HG03025 (cell line): ENCODE measurements around the gene CAMTA1.

Experiments used
- ATAC-seq: cut with Tn5 transposase; IDR thresholded peaks from one replicate; pipeline ENCODE4 v1.9.1; 2021; ENCODE audit warnings: mild to moderate bottlenecking, moderate library complexity; ENCODE audit not compliant: unreplicated experiment, low FRiP score

CAMTA1 gene

GRCh38 chr1:7236844-7237515, 451.7 kb downstream of the CAMTA1 start:
- no peak for ATAC-seq

DNA sequence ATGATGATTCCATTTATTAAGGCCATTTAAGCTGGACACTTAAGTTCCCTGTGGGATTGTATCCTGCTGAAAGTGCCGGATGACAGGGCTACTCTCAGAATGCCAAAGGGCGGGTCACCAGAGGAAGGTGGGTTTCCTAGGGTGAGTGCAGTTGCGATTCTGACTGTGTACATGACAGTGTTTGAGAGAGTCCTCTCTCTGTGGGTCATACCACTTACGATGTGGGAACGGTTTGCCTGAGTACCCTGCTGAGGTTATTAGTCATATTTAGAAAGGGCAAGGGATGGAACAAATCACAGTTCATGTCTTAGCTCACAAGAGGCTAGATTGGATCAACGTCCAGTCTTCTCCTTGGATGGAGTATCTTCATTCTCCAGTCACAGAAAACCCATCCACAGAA, 461.9 kb downstream of the CAMTA1 start:
- no peak for ATAC-seq

GRCh38 chr1:7247791-7248548, 462.7 kb downstream of the CAMTA1 start:
- no peak for ATAC-seq

GRCh38 chr1:7248549-7249199, 463.4 kb downstream of the CAMTA1 start:
- no peak for ATAC-seq

DNA sequence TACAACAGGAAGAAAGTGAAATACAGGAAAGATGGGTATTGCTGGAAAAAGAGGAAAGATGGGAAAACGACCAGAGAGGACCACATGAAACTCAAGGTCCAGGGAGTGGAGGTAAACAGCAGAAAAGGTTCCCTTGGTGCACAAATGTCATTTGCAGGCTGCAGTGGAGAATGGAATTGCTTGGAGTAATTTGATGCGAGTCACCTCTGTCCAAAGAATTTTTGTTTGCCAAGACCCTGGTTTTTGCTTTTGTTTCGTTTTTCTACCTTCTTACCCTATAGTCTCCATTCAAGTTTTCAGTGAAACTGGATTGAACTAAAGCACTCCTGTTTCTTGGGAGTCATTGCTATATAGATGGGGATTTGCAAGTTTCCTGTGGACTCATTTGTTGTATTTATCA, 464.3 kb downstream of the CAMTA1 start:
- ATAC-seq = no peak

DNA sequence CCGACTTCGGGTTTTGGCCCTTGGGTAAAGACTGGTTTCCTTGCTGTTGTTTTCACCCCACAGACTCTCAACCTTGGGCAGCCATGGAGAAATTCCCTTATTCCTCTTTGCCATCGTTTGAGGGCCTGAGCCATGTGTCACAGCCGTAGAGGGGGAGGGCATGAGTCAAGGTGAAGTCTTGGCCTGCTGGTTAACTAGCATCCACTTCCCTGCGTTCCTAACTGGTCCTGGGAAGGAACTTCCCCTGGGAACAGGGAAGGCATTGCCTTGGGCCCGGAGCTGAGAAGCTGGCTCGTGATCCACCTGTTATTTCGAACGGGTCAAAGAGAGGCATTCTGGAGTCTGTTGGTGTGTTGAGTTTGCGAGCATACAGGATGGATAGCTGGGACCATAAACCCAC, 464.9 kb downstream of the CAMTA1 start:
- ATAC-seq = no peak

DNA sequence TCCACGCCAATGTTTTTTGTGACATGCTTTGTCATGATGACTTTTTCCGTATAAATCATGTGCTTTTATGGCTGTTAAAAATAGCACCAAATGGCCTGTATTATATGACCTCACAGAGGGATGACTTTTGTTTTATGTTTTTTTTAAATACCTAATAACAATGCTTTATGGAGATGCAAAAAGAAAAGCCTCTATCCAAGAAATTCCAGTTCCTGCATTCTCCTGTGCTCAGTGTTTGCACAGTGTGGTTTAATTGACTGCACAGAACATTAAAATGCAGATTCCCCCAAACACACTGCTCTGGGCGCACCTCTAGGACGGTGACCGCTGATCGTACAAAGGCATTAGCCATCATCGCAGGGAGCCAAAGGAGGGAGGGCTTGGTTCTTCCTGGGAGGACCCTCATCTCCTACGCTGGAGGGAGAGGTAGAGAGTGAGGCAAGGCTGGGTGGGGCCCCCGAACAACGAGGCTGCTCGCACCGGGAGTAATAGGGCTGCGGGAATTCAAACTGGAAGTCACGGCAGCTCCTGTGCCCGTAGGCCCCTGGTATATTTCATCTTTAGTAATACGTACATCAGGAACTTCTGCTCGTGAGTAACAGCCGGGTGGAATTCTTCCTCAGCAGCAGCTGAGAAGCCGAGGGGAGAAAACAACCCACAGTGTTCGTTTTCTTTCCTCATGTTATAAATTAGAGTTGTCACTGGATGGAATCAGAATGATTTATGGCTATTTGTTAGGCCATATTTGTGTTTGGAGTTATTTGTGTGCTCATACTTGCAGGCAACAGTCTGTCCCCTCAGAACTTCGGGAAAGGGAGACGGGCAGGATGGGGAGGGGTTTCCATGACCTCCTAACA, 465.6 kb downstream of the CAMTA1 start:
- ATAC-seq = no peak

DNA sequence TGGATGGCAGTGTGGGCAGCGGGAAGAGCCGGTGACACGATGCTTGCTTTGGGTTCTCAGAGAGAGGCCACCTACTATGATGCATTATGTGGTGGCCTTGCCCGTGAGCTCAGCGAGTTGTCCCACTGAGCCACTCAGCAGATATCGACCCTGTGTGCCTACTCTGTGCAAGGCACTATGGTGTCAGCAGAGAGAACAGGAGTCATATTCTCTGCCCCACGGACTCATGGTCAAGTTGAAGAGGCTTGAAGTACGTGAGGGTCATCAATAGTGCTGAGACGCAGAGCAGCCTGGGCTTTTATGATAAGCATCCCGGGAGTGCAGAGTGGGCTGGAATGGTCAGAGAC, 466.2 kb downstream of the CAMTA1 start:
- no peak for ATAC-seq

DNA sequence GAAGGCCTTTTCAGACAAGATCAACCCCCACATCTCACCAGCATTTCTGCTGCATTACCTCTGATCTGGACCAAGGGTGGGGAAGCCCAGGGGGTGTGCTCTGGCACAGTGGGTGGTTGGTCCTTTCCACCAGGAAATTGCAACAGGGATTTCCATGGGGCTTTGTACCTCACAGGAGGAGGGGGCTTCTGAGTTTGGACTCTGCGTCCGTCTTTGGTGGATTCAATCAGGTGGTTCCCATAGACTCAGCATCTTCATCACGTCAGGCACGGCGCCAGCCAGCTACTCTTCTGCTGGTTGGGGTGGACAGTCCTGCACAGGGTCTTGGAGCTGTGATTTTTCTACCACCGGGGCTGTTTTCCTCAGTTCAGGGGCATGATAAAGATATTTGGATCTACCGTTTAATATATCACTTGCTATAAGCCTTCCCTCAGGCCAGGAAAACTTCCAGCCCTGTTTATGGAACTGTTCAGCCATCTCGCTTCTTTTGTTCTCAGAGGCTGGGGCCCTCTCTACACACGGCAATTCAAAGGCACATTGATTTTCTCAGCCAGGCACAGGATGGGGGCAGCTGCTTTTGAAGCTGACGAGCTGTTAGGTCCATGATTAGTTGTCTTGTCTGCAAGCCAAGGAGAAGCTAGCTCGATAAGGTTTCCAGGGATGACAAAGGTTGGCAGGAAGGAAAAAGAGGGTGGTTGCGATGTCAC, 467.3 kb downstream of the CAMTA1 start:
- no peak for ATAC-seq

DNA sequence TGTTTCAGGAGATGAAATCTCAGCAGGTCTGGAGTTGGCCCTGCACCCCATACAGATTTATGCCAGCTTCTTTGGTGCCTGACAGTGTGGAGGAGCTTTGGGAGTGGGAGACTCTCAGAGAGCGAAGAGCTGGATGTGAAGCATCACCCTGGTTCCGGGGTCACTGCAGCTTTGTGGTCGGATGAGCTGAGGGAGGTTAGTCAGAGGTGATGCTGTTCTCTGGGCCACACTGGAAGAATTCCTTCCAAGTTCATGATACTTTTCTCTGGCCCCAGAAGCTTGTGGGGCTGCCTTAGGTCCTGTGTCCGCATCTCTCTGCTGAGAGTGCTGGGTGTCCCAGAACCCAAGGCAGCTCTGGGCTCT, 467.8 kb downstream of the CAMTA1 start:
- no peak for ATAC-seq

DNA sequence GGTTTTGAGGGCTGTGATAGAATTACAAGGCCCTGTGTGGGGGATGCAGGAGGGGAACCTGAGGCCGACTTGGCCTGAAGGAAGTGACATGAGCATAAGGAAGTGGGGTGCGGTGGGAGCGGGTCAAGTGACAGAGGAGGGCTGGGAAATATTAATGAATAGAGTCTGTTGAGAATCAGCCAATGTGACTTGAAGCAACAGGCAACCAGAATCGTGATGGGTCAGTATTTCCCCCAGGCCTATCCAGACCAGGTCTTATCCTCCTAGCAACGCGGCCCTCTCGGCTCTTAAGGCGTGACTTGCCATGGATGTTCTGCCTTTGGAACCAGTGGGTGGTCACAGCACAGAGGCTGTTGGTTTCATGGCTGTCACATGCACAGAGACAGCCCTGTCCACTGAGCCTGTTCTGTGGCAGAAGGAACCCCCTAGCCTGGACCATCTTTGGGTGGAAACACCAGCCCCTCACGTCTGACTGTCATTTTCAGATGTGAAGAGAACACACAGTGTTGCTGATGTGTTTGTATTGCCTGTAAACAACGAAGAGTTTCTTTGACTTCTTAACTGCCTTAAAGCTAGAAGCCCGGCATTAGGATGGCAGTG, 468.8 kb downstream of the CAMTA1 start:
- no peak for ATAC-seq

DNA sequence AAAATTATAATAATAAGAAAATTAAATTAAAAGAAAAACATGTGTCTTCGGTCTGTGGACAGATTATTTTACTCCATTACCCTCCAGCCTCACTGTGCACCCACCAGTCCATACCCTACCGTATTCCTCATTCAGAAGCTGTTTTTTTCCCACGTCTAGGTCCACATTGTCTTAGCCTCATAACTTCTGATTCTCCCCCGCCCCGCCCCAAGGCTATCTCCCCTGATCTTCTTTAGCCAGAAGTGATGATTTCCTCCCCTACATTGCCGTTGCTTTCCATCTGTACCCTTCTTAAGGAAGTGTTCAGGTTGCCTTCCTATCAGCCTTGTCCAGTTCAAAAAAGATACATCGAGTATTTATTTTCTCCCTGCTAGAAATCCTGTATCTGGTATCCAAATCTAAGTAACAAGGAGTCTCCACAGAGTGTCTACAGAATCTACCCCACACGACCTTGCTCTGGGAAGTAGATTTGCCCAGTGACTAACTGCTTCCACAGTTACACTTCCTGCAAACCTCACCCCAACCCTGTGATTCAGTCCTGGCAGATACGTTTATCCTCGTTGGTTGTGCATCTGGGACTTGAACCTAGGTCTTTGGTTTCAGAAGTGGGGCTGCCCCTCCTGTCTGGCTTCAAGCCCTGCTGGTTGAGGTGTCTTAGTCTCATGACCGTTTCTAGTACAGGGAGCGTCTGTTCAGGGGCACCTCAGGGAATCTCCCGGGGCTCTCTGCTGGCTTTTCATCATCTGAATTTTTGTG, 470.2 kb downstream of the CAMTA1 start:
- no peak for ATAC-seq

DNA sequence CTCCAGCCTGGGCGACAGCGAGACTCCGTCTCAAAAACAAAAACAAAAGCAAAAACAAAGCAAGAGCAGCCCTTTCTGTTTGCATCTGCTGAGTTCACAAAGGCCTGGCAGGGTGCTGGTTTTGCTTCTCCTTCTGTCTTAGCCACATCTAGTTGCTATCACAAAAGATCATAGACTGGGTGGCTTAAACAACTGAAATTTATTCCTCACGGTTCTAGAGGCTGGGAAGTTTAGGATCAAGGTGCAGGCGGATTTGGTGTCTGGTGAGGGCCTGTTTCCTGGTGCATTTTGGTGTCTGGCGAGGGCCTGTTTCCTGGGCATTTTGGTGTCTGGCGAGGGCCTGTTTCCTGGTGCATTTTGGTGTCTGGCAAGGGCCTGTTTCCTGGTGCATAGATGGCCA, 471.3 kb downstream of the CAMTA1 start:
- ATAC-seq = no peak

- no peak for ATAC-seq
These were observed 472.0 kb downstream of the CAMTA1 start for GRCh38 chr1:7257225-7257624.

- no peak for ATAC-seq
These were observed 473.4 kb downstream of the CAMTA1 start for GRCh38 chr1:7258589-7259135.

GRCh38 chr1:7259955-7260354, 474.7 kb downstream of the CAMTA1 start:
- ATAC-seq = no peak

DNA sequence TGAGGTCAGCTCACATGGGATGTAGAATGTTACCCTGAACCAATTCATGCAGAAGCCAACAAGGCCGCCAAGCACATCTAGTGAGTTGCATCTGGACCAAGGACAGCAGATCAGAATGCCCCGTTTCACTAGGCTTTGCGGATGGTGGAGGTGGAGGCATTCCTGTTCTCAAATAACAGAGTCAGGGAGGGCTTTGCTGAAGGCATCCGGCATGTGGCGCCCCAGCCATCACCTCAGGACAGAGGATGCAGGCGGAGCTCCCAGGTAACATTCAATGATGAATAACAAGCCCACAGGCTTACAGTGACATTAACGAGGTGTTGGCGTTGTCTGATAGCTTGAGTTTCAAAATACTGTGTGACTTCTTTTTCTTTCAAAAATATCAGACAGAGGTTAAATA, 476.2 kb downstream of the CAMTA1 start:
- no peak for ATAC-seq

DNA sequence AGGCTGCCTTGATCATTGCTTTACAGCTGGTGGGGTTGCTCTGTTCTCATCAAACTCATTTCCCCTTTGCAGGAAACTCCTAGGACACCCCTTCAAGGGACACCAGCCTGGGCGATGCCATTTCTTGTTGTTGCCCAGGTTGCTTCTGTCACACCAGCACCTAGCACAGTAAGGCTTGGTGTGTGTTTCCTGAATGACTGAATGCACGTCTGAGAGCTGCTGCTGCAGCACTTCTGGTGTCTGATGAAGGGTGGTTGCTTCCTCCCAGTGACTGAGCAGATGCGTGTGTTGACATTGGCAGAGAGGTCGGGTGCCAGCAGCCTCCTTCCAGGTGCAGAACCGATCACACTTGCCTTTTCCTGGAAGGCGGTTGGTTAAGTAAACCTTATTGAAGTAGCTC, 477.4 kb downstream of the CAMTA1 start:
- no peak for ATAC-seq
